ENCODE data around the gene ACER1.

ACER1 gene

DNA sequence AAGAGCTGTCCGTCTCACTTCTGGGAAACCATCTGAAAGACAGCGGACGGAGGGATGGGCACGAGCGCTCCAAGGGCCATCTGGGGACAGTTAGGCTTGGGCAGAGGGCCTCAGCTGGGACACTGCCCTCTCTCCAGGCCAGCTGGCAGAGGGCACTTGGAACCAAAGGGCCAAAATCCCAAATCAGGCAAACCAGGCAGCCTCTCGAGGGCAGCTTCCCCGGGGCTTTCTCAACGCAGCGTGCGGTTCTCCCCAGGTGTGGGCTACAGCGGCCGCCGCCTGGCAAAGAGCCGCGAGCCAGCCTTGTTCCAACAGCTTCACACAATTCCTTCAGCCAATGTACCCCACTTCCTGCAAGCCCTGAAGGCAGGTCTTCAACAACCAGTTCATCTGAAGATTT is 58.7 kb downstream of the ACER1 start:
- TF ChIP-seq, protein P1, sequence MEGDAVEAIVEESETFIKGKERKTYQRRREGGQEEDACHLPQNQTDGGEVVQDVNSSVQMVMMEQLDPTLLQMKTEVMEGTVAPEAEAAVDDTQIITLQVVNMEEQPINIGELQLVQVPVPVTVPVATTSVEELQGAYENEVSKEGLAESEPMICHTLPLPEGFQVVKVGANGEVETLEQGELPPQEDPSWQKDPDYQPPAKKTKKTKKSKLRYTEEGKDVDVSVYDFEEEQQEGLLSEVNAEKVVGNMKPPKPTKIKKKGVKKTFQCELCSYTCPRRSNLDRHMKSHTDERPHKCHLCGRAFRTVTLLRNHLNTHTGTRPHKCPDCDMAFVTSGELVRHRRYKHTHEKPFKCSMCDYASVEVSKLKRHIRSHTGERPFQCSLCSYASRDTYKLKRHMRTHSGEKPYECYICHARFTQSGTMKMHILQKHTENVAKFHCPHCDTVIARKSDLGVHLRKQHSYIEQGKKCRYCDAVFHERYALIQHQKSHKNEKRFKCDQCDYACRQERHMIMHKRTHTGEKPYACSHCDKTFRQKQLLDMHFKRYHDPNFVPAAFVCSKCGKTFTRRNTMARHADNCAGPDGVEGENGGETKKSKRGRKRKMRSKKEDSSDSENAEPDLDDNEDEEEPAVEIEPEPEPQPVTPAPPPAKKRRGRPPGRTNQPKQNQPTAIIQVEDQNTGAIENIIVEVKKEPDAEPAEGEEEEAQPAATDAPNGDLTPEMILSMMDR (IDR thresholded peaks at IDR 0.05; ENCODE audit: low read depth, low read length, missing control alignments), result no peak
- H3K4me3 ChIP-seq (ENCODE audit: low read depth, low read length), result no peak overlapping the region
- in situ Hi-C loops (cut with HindIII; ENCODE audit: low sequenced_read_pairs), result loop anchor here (5.0 kb wide), 1 partner anchor 37 kb away; no protein-coding TSS in a partner anchor
- no peak for DNase-seq (ENCODE audit: low read depth)

DNA sequence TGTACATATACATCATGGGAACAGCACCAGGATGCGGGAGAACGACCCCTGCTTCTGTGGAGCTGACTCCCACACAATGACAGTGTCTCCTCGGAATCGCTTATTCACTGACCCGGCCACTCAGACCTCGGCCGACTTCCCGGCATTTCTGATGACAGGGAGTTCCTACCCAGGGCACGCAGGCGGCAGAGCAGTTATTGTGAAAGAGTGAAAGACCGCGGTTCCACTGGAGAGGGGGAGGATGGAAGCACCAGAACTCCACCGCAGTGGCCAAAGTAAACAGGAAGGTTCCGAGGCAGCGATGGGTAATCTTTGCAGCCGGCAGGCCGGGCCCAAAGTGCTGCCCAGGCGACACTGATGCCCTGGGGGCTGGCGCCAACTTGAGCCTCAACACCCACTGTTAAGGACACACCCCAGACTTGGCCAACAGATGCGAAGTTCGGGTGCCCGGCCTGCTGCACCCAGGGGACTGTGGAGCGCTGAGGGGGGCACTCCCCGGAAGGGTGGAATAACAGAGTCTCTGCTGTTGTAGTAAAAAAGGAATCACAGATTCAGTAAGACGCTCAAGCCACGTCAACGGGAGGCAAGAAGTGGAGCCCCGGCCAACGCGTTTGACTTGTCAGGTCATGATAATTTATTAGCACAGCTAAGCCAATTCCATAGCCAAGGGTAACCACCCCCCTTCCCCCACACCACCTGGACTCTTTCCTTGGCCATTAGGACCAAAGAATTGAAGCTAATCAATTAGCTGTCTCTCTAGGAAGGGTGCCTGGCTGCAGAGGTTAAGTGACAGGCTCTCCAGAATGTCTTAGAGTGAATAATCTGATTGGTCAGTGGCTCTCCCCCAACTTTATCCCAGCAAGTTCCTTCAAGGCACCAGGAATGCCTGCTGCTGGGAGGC is 59.5 kb downstream of the ACER1 start:
- peak overlapping the region; percentile 8 for H3K4me3 ChIP-seq (ENCODE audit: low read depth, low read length)
- in situ Hi-C loops (cut with HindIII; ENCODE audit: low sequenced_read_pairs), result no loop called here
- DNase-seq (ENCODE audit: low read depth), result peak; percentile 52
- TF ChIP-seq, protein P1 (IDR thresholded peaks at IDR 0.05; ENCODE audit: low read depth, low read length, missing control alignments), result no peak

DNA sequence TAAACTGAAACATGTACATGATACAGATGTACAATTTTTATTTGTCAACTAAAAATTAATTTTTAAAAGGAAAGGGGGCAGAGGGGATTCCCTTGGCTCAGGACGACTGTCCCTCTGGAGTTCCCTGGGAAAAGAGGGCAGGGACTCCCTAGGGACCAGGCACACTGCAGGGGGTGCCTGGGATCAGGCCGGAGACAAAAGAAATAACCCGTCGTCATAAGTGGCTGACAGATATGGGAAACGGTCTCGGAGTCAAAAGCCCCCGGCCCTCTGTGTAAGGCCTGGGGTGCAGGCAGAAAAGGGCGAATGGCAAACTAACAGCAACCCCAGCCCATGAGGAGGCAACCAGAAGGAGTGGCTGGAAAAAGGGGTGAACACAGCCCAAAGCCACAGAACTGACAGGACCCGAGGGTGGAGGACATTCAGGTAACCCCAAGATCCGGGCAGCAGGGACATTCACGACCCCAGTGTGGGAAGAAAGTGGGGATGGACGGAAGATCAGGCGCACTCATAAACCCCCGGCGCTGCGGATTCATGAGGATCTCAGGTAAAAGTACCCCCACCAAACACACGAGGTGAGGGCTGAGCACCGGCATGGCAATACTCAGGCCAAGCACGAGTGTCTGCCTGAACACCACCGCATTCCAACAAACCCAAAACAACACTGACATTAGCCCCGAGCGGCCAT is 60.4 kb downstream of the ACER1 start:
- peak overlapping the region; percentile 8 for H3K4me3 ChIP-seq (ENCODE audit: low read depth, low read length)
- in situ Hi-C loops (cut with HindIII; ENCODE audit: low sequenced_read_pairs), result no loop called here
- TF ChIP-seq, protein P1 (IDR thresholded peaks at IDR 0.05; ENCODE audit: low read depth, low read length, missing control alignments), result no peak
- DNase-seq (ENCODE audit: low read depth), result no peak

DNA sequence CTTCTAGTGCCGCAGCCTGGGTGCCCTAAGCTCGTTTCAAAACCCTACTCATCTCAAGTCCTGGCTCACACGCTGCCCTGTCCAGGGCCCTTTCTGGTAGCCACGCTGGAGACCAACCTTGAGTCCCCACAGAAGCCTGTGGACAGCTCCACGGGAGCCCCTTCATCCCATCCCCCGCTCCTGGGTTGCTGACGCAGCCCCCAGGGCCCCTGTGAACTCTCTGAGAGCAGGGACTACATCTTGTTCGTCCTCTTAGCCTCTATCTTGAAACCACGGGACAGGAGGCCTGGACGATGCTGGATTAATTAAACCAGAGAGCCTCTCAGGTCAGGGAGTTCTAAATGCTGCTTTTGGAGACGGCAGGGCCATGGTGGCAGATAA is 61.0 kb downstream of the ACER1 start:
- in situ Hi-C loops (cut with HindIII; ENCODE audit: low sequenced_read_pairs), result no loop called here
- TF ChIP-seq, protein P1 (IDR thresholded peaks at IDR 0.05; ENCODE audit: low read depth, low read length, missing control alignments), result no peak
- no peak overlapping the region for H3K4me3 ChIP-seq (ENCODE audit: low read depth, low read length)
- DNase-seq (ENCODE audit: low read depth), result no peak

DNA sequence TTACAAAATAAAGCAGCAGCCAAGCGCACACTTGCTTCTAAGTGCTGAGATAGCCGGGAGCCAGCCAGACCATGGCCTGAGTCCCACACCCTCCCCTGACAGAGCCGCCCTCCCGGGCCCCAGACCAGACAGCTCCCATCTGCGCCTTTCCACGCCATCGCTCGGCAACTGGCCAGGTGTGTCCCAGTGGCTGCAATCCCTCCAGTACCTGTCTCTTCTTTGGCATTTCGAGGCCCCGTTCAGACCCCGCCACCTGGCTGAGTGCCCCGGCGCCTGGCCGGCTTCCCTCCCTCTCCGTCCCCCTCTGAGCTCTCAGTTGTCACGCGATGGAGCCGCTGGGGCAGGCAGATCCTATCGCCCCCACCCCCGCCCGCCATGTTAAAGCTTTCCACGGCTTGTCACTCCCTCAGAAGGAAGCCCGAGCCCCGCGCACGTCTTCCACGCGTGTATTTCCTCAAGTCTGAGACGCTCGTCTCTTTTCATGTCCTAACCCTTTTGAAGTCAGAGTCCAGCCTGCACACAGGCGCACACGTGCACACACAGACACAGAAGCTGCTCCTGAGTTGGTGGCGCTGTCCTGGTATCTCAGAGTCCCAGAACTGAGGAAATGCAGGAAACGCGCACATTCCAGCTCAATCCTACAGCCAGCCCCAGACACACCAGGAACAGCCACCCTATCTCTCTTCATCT is 61.5 kb downstream of the ACER1 start:
- H3K4me3 ChIP-seq (ENCODE audit: low read depth, low read length), result peak overlapping the region; percentile 11
- DNase-seq (ENCODE audit: low read depth), result no peak
- in situ Hi-C loops (cut with HindIII; ENCODE audit: low sequenced_read_pairs), result no loop called here
- TF ChIP-seq, protein P1 (IDR thresholded peaks at IDR 0.05; ENCODE audit: low read depth, low read length, missing control alignments), result no peak

DNA sequence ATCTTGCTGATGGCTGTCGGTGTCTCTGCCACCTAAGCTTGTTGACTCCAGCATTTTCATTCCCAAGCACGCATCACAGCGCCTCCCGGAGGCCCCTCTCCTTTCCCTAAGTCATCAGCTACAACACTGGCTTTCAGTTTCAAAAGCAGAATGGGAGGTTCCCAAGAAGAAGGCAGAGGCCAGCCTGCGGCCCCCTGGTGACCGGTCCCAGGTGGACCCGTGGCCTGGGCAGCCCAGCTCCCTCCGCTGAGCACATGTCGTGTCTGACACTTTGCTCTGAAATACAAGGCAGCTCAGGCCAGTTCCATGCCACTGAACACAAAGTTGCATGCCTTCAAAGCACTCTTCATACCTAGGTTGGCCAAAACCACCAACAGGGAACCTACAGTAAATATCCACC is 62.2 kb downstream of the ACER1 start:
- in situ Hi-C loops (cut with HindIII; ENCODE audit: low sequenced_read_pairs), result no loop called here
- peak overlapping the region; percentile 11 for H3K4me3 ChIP-seq (ENCODE audit: low read depth, low read length)

More for the DNA sequence above, 62.2 kb downstream of the ACER1 start:
- TF ChIP-seq, protein P1 (IDR thresholded peaks at IDR 0.05; ENCODE audit: low read depth, low read length, missing control alignments), result peak; percentile 55
- DNase-seq (ENCODE audit: low read depth), result no peak

Data from astrocyte of the cerebellum (primary cell).